Ramos (cell line): ENCODE data around the gene OPCML.

Experiments used
- in situ Hi-C: fragments of 300-500 bp; cut with MboI; formaldehyde crosslinking; loops from one replicate; pipeline ENCODE4 v1.14.3; 2022; ENCODE audit warnings: low sequenced_read_pairs; ENCODE audit not compliant: unreplicated experiment

OPCML gene

GRCh38 chr11:133015457-133015856 is 516.8 kb downstream of the OPCML start:
- in situ Hi-C loops: no loop called here

GRCh38 chr11:133014337-133014736 is 518.0 kb downstream of the OPCML start:
- in situ Hi-C loops: no loop called here

GRCh38 chr11:133012803-133013202 is 519.5 kb downstream of the OPCML start:
- in situ Hi-C loops: no loop called here

GRCh38 chr11:133011604-133012003 is 520.7 kb downstream of the OPCML start:
- in situ Hi-C loops: no loop called here

GRCh38 chr11:133007027-133007584 is 525.2 kb downstream of the OPCML start:
- in situ Hi-C loops: no loop called here

- in situ Hi-C loops: no loop called here
Observed at GRCh38 chr11:133004369-133004768, 527.9 kb downstream of the OPCML start.

GRCh38 chr11:132999516-132999915 is 532.8 kb downstream of the OPCML start:
- in situ Hi-C loops: no loop called here

- in situ Hi-C loops: no loop called here
Observed at GRCh38 chr11:132999031-132999430, 533.3 kb downstream of the OPCML start.

- in situ Hi-C loops: no loop called here
Observed at GRCh38 chr11:132997396-132997795, 534.9 kb downstream of the OPCML start.

GRCh38 chr11:132994966-132995365 is 537.3 kb downstream of the OPCML start:
- in situ Hi-C loops: no loop called here

- in situ Hi-C loops: no loop called here
Observed at GRCh38 chr11:132993991-132994502, 538.3 kb downstream of the OPCML start.

GRCh38 chr11:132992838-132993631 is 539.3 kb downstream of the OPCML start:
- in situ Hi-C loops: no loop called here

- in situ Hi-C loops: no loop called here
Observed at GRCh38 chr11:132988411-132988810, 543.9 kb downstream of the OPCML start.

- in situ Hi-C loops: no loop called here
Observed at GRCh38 chr11:132987936-132988335, 544.4 kb downstream of the OPCML start.

GRCh38 chr11:132983641-132983978 is 548.7 kb downstream of the OPCML start:
- in situ Hi-C loops: no loop called here

- in situ Hi-C loops: no loop called here
Observed at GRCh38 chr11:132982772-132983640, 549.3 kb downstream of the OPCML start.

GRCh38 chr11:132981131-132981956 is 551.0 kb downstream of the OPCML start:
- in situ Hi-C loops: no loop called here

- in situ Hi-C loops: no loop called here
Observed at GRCh38 chr11:132980670-132981069, 551.6 kb downstream of the OPCML start.

- in situ Hi-C loops: no loop called here
Observed at GRCh38 chr11:132977746-132978145, 554.6 kb downstream of the OPCML start.

- in situ Hi-C loops: no loop called here
Observed at GRCh38 chr11:132977241-132977640, 555.1 kb downstream of the OPCML start.
